Muscle layer of duodenum (tissue), 2 donors: ENCODE measurements around the gene G6PC2.

Experiments used
- H3K27ac ChIP-seq: one replicate; pipeline ENCODE4 v1.7.0; 2013; ENCODE audit warnings: mild to moderate bottlenecking, low read length
- H3K27me3 ChIP-seq: one replicate; pipeline ENCODE4 v1.7.0; 2013; ENCODE audit warnings: low read depth, mild to moderate bottlenecking, control low read depth, low read length
- H3K36me3 ChIP-seq, 2 donors: one replicate each; pipeline ENCODE4 v1.7.0; 2013; ENCODE audit warnings: low read length in 2 of 2, control low read depth in 1 of 2, mild to moderate bottlenecking in 1 of 2; ENCODE audit not compliant: insufficient read depth in 2 of 2, control insufficient read depth in 1 of 2
- H3K4me1 ChIP-seq, 2 donors: one replicate each; pipeline ENCODE4 v1.7.0; 2013; ENCODE audit warnings: low read length in 2 of 2, mild to moderate bottlenecking in 2 of 2, control low read depth in 1 of 2, moderate library complexity in 1 of 2; ENCODE audit not compliant: insufficient read depth in 2 of 2, control insufficient read depth in 1 of 2
- H3K4me3 ChIP-seq, 2 donors: one replicate each; pipeline ENCODE4 v1.7.0; 2013; ENCODE audit warnings: low read length in 2 of 2, low read depth in 1 of 2, mild to moderate bottlenecking in 1 of 2
- H3K9me3 ChIP-seq, 2 donors: one replicate each; pipeline ENCODE4 v1.7.0; 2013; ENCODE audit warnings: low read length in 2 of 2, control low read depth in 1 of 2, mild to moderate bottlenecking in 1 of 2; ENCODE audit not compliant: control insufficient read depth in 1 of 2
- donor health status: healthy.

G6PC2 gene

GRCh38 chr2:168884975-168885374 is 16.1 kb upstream of the G6PC2 start:
- Histone ChIP-seq H3K9me3 (no peaks in the 10 kb centered on the region), H3K4me3 (no peak overlapping the region), H3K27ac (no peak overlapping the region), H3K27me3 (no peaks in the 10 kb centered on the region), H3K36me3 (no peaks in the 10 kb centered on the region), H3K4me1 (peaks cover 0 to 3% of the 10 kb centered on the region in 2 donors)

- no peaks in the 10 kb centered on the region for H3K36me3 ChIP-seq
- peak overlapping the region; percentile 54 to 82 for H3K4me3 ChIP-seq
These were observed 11.5 kb upstream of the G6PC2 start for GRCh38 chr2:168889635-168890005.

GRCh38 chr2:168890006-168890782 is 10.9 kb upstream of the G6PC2 start, which contains the start of gene SPC25:
Gene SPC25, minus strand, starts transcription at chr2:168890430. Its CDS starts 911 bp downstream, at chr2:168889519.
- Histone ChIP-seq H3K9me3 (no peaks in the 10 kb centered on the region), H3K36me3 (no peaks in the 10 kb centered on the region), H3K4me3 (peak within 1 kb of the TSS; percentile 54 to 82), H3K27me3 (no peaks in the 10 kb centered on the region), H3K27ac (no peak within 1 kb of the TSS), H3K4me1 (peaks cover 0 to 6% of the 10 kb centered on the region in 2 donors)

More at GRCh38 chr2:168889635-168890005, 11.5 kb upstream of the G6PC2 start:
- Histone ChIP-seq H3K4me1 (peaks cover 0 to 6% of the 10 kb centered on the region in 2 donors), H3K27me3 (no peaks in the 10 kb centered on the region), H3K27ac (no peak overlapping the region), H3K9me3 (no peaks in the 10 kb centered on the region)

- H3K27me3 ChIP-seq, result no peaks in the 10 kb centered on the region
- no peak overlapping the region for H3K4me3 ChIP-seq
- peaks cover 0 to 6% of the 10 kb centered on the region in 2 donors for H3K4me1 ChIP-seq
- H3K36me3 ChIP-seq, result no peaks in the 10 kb centered on the region
- H3K27ac ChIP-seq, result no peak overlapping the region
- H3K9me3 ChIP-seq, result no peaks in the 10 kb centered on the region
These were observed 8.8 kb upstream of the G6PC2 start for GRCh38 chr2:168892327-168892726.

- Histone ChIP-seq H3K9me3 (no peaks in the 10 kb centered on the region), H3K4me1 (peaks cover 0 to 6% of the 10 kb centered on the region in 2 donors)
These were observed 7.0 kb upstream of the G6PC2 start for GRCh38 chr2:168894101-168894500.

GRCh38 chr2:168894720-168895119 is 6.4 kb upstream of the G6PC2 start:
- Histone ChIP-seq H3K27ac (no peak overlapping the region), H3K9me3 (no peaks in the 10 kb centered on the region), H3K4me3 (no peak overlapping the region), H3K36me3 (no peaks in the 10 kb centered on the region), H3K27me3 (no peaks in the 10 kb centered on the region), H3K4me1 (peaks cover 0 to 6% of the 10 kb centered on the region in 2 donors)

More at GRCh38 chr2:168894101-168894500, 7.0 kb upstream of the G6PC2 start:
- no peak overlapping the region for H3K4me3 ChIP-seq
- no peaks in the 10 kb centered on the region for H3K36me3 ChIP-seq
- H3K27ac ChIP-seq, result no peak overlapping the region
- H3K27me3 ChIP-seq, result no peaks in the 10 kb centered on the region

GRCh38 chr2:168895771-168896170 is 5.3 kb upstream of the G6PC2 start:
- Histone ChIP-seq H3K9me3 (no peaks in the 10 kb centered on the region), H3K27me3 (no peaks in the 10 kb centered on the region), H3K36me3 (no peaks in the 10 kb centered on the region), H3K4me1 (no peaks in the 10 kb centered on the region), H3K27ac (no peak overlapping the region), H3K4me3 (no peak overlapping the region)

- no peak overlapping the region for H3K27ac ChIP-seq
- no peaks in the 10 kb centered on the region for H3K27me3 ChIP-seq
- H3K36me3 ChIP-seq, result no peaks in the 10 kb centered on the region
- H3K4me1 ChIP-seq, result no peaks in the 10 kb centered on the region
- no peaks in the 10 kb centered on the region for H3K9me3 ChIP-seq
- no peak overlapping the region for H3K4me3 ChIP-seq
These were observed 4.3 kb upstream of the G6PC2 start for GRCh38 chr2:168896783-168897182.

GRCh38 chr2:168897449-168897848 is 3.6 kb upstream of the G6PC2 start:
- Histone ChIP-seq H3K4me3 (no peak overlapping the region), H3K36me3 (no peaks in the 10 kb centered on the region), H3K27me3 (no peaks in the 10 kb centered on the region), H3K4me1 (no peaks in the 10 kb centered on the region), H3K27ac (no peak overlapping the region), H3K9me3 (no peaks in the 10 kb centered on the region)

GRCh38 chr2:168903888-168904287 is 2.8 kb downstream of the G6PC2 start:
- Histone ChIP-seq H3K4me3 (no peak overlapping the region), H3K9me3 (no peaks in the 10 kb centered on the region), H3K4me1 (no peaks in the 10 kb centered on the region), H3K27me3 (no peaks in the 10 kb centered on the region), H3K27ac (no peak overlapping the region), H3K36me3 (no peaks in the 10 kb centered on the region)

GRCh38 chr2:168904358-168904757 is 3.3 kb downstream of the G6PC2 start:
- no peaks in the 10 kb centered on the region for H3K36me3 ChIP-seq
- no peaks in the 10 kb centered on the region for H3K4me1 ChIP-seq
- H3K27me3 ChIP-seq, result no peaks in the 10 kb centered on the region
- no peak overlapping the region for H3K4me3 ChIP-seq
- H3K9me3 ChIP-seq, result no peaks in the 10 kb centered on the region
- H3K27ac ChIP-seq, result no peak overlapping the region
